Hair follicle dermal papilla cell (primary cell): Measurements from ENCODE around the gene ATRAID. TPM values are rescaled to one million over a fixed set of nuclear protein-coding genes. Genes with fewer than 3 reads are reported as not detected.

Source experiments
- total RNA-seq: library from RNA; depleted of rRNA; stranded (reverse); fragments of >200 nt; gene quantifications from 2 replicates; pipeline ENCODE4 v1.2.3, GENCODE V29; 2012

ATRAID gene
- total RNA-seq: 153 TPM in 2 replicates

DNA sequence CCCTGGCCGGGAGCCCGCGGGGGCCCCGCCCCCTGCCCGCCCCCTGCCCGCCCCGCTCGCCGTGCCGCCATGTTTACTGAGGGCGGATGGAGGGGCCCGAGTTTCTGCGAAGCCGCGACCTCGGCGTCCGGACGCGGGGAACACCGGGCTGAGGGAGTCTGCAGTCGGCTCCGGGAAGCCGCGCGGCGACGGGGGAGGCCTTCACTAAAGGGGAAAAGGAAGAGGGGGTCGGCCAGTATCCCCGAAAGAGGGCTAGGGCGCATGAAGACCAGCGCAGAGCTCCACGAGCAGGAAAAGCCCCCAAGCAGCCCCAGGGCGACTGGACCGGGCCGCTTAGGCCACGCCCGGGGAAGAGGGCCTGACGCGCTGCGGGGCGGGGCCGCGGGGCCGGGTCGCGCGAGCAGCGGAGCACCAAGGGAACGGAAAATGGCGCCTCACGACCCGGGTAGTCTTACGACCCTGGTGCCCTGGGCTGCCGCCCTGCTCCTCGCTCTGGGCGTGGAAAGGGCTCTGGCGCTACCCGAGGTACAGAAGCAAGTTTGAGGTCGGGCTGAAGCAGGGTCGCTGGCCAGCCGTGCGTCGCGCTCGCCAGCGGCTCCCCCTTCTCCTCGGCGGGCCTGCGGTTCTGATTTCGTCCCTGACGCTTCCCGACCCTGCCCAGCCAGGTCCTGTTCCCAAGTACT, at the start of gene ATRAID, which contains the start of gene SLC5A6:
Gene ATRAID, plus strand, starts transcription at position 99 of the 683 bp plus-strand sequence. Its CDS starts 328 bp downstream, at position 427.
Gene SLC5A6, minus strand, starts transcription at position 326 of the 683 bp plus-strand sequence. CDS start 4,618 bp downstream, outside the sequence.

DNA sequence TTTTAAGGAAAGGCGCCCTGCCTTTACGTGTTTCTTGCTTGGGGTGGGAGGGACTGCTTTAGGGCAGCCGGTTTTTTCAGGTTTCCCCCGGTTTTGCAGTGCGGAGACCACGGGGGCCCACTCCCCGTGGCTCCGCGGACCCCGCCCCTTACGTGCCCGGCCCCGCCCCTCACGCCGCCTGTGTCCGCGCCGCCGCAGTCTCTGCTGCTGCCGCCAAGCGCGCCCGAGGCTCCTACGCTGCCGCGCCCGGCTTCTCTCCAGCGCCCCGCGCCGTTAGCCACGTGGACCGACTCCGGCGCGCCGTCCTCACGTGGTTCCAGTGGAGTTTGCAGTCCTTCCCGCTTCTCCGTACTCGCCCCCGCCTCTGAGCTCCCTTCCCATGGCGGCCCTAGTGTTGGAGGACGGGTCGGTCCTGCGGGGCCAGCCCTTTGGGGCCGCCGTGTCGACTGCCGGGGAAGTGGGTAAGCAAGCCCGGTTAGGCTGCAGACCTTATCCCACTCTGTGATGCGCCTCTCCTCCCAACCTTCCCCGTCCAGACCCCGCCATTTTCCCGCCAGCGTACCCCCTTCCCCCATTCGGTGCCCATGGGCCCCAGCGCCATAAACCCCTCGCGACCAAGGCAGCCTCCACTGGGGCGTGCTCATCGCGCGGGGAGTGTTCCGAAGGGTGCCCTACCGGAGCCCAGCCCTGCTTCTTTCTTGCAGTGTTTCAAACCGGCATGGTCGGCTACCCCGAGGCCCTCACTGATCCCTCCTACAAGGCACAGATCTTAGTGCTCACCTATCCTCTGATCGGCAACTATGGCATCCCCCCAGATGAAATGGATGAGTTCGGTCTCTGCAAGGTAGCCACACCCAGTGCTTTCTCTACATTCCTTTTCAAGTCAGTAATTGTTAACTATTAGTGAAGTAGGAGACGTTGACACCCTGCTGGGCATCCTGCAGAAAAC, 5.6 kb downstream of the ATRAID start, which contains the start of gene CAD:
Gene CAD, plus strand, starts transcription at position 197 of the 949 bp plus-strand sequence. Its CDS starts 183 bp downstream, at position 380.

DNA sequence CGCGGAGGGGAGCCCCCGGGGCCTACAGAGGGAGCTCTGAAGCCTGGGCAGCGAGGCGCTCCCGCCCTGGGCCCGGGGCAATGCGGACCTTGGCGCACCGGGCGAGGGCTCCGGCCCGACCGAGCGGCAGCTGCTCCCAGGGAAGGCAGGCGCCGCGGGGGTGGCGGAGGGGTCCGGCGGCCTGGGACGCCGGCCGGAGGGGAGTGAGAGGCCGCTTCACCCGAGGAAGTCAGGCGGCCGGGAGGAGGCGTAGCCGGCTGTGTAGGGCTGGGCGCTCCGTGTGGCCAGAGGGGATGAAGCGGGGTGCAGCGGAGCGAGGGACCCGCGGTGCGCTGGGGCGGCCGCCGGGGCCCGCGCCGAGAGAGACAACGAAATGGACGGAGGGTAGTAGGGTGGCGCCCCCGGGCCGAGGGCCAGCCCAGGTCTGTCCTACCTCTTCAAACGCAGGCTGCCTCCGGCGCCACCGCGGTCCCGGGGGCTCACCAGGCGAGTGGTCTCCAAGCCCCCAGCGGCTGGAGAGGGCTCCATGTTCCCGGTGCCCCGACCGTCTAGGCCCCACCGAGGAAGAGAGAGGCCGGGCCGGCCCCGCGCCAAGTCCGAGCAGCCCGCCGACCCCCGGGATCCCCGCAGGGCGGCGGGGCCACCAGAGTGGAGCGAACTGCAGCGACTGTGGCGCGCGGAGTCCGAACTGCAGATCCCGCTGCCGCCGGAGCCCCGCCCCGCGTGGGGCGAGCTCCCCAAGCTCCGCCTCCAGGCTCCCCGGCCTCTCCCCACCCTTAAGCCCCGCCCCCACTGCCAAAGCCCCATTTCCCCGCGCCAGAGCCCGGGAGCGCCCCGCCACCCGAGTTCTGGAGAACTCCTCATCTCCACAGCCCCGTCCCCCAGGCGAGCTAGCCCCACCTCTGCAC, 50.8 kb downstream of the ATRAID start, which contains the start of gene SLC30A3:
Gene SLC30A3, minus strand, starts transcription at position 669 of the 908 bp plus-strand sequence. Its CDS starts 141 bp downstream, at position 528.

Other genes starting within 250 kb of the ATRAID start
- 3.4 and 6.0 TPM in 2 replicates for gene MAPRE3, start 241.4 kb upstream of the ATRAID start, total RNA-seq
- gene TMEM214, start 179.1 kb upstream of the ATRAID start, total RNA-seq: 65.7 and 77.4 TPM in 2 replicates
- 28.9 and 29.5 TPM in 2 replicates for gene AGBL5, start 160.4 kb upstream of the ATRAID start, total RNA-seq
- 145 and 193 TPM in 2 replicates for gene OST4, start 140.4 kb upstream of the ATRAID start, total RNA-seq
- gene EMILIN1, start 133.4 kb upstream of the ATRAID start, total RNA-seq: 147 and 151 TPM in 2 replicates
- 0.32 and 0.36 TPM in 2 replicates for gene KHK, start 125.3 kb upstream of the ATRAID start, total RNA-seq
- gene CGREF1, start 92.9 kb upstream of the ATRAID start, total RNA-seq: 1.5 and 1.9 TPM in 2 replicates
- gene ABHD1, start 88.2 kb upstream of the ATRAID start, total RNA-seq: 0.24 TPM in 1 of 2 replicates, not detected in the other
- 43.2 and 45.2 TPM in 2 replicates for gene PREB, start 77.4 kb upstream of the ATRAID start, total RNA-seq
- gene PRR30, start 72.6 kb upstream of the ATRAID start, total RNA-seq: not detected in 2 replicates
- gene TCF23, start 63.0 kb upstream of the ATRAID start, total RNA-seq: not detected in 2 replicates
- 17.0 and 19.8 TPM in 2 replicates for gene SLC5A6, start 227 bp downstream of the ATRAID start, total RNA-seq
- gene CAD, start 5.3 kb downstream of the ATRAID start, total RNA-seq: 33.2 and 44.8 TPM in 2 replicates
- not detected in 2 replicates for gene SLC30A3, start 51.0 kb downstream of the ATRAID start, total RNA-seq
- not detected in 2 replicates for gene DNAJC5G, start 63.4 kb downstream of the ATRAID start, total RNA-seq
- not detected in 2 replicates for gene TRIM54, start 70.4 kb downstream of the ATRAID start, total RNA-seq
- gene UCN, start 96.4 kb downstream of the ATRAID start, total RNA-seq: 0.81 and 0.85 TPM in 2 replicates
- 75.6 and 80.8 TPM in 2 replicates for gene MPV17, start 111.1 kb downstream of the ATRAID start, total RNA-seq
- 29.7 and 32.4 TPM in 2 replicates for gene GTF3C2, start 144.7 kb downstream of the ATRAID start, total RNA-seq
- gene EIF2B4, start 158.3 kb downstream of the ATRAID start, total RNA-seq: 27.8 and 29.9 TPM in 2 replicates
- 161 and 169 TPM in 2 replicates for gene SNX17, start 158.6 kb downstream of the ATRAID start, total RNA-seq
- 11.8 and 14.1 TPM in 2 replicates for gene ZNF513, start 168.7 kb downstream of the ATRAID start, total RNA-seq
- gene PPM1G, start 197.6 kb downstream of the ATRAID start, total RNA-seq: 47.4 and 47.6 TPM in 2 replicates
- 119 and 130 TPM in 2 replicates for gene NRBP1, start 216.6 kb downstream of the ATRAID start, total RNA-seq
- gene KRTCAP3, start 230.3 kb downstream of the ATRAID start, total RNA-seq: 0.32 TPM in 1 of 2 replicates, not detected in the other